GM04503 (cell line): ENCODE measurements around the gene C10orf105.
A peak's percentile ranks its signal among the peaks of the same experiment; 100 is the strongest.

Experiments
- DNase-seq: peaks from one replicate; pipeline ENCODE4 v3.0.0-alpha.2; 2012; ENCODE audit warnings: low read depth

C10orf105 gene

GRCh38 chr10:71719464-71720201, at the start of gene C10orf105:
TSS of gene C10orf105 (minus strand) at chr10:71719778. CDS start at chr10:71716337, 3,441 bp downstream.
- no peak for DNase-seq

DNA sequence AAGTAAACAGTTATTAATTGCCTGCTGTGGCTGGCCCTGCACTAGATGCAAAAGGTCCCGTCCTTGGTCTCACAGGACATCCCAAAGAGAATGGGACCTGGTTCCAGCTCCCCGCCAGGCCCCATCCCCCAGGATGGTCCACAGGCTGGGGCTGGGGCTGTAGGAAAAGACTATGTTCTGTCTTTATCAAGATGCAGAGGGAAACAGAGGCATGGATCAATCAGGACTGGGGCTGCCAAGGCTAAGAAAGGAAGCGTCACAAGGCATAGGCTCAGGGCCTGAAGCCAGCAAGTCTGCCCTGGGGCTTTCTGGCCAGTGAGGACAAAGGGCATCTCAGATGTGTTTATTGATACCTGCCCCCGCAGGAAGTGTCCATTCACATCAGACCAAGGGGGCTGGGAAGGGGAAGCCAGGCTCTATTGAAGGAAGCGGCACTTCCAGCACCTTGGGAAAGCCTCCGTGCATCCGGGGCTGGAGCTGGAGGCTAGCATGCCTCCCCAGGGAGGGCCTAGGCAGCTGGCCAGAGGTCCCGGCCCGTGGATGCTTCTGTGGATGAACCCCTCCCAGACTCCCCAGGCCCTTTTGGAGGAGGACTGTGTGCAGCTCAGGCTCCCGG, 48.0 kb upstream of the C10orf105 start:
- no peak for DNase-seq

DNA sequence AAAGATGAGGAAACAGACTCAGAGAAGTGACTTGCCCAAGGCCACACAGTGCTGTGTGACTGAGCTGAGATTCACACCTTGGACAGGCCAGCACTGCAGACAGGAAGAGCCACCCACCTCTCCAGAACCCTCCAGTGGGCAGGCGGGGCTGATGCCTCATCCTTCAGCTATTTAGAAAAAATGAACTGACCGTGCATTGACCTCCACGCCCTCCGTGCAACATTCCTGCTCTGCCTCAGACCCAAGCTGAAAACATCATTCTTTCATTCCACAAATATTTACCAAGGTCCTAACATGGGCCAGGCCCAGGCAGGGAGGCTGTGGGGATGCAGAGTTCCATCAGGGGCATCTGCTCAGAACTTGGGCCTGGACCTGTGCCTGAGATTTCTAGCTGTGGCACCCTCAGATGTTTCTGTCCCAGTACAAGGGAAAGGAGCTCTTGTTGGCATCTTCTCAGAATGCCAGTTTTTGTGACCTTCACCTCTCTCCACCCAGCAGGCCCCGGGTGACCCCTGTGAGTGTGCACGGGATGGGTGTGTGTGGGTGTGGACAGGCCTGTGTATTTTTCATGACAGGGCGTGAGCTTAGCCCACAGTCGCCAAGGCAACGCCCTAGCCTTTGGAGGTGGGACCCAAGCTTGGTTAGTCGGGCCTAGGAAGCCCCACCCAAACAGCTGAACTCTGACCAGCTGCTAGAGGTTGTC, 47.3 kb upstream of the C10orf105 start:
- DNase-seq: peak; percentile 98

DNA sequence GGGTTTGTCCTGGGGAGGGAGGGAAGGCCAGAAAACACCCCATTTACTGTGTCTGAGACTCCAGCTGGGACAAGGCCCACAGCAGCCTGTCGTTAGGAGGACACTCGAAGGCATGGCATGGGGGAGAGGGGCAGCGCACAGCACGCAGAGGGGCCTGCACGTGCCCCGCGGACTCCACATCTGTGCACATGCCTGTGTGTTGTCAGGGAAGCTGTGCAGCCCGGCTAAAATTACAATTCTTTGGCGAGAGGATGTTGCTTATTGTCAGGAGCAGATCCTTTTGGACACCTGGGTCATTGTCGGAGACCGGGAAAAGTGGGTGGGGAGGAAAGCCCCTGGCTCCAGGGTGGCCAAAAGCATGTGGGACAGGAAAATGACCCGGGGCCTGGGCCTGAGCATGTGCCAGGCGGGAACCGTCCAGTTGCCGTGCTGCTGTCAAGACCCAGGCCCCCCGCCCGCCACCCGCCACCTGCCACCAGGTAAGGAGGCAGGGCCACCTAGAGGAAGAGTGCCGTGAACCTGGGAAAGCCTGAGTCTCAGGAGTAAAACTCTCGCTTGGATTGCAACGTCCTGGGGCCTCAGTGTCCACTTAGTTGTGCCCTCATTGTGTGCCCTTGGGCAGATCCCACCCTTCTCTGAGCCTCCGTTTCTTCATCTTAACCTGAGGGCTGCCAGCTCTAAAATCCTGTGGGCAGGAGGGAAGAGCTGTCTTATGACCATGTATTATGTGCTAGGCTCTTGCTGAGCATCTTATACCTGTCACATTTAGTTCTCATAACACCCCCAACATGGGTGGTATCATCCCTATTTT, 46.5 kb upstream of the C10orf105 start:
- no peak for DNase-seq

GRCh38 chr10:71765176-71765904, 45.8 kb upstream of the C10orf105 start:
- DNase-seq: no peak

DNA sequence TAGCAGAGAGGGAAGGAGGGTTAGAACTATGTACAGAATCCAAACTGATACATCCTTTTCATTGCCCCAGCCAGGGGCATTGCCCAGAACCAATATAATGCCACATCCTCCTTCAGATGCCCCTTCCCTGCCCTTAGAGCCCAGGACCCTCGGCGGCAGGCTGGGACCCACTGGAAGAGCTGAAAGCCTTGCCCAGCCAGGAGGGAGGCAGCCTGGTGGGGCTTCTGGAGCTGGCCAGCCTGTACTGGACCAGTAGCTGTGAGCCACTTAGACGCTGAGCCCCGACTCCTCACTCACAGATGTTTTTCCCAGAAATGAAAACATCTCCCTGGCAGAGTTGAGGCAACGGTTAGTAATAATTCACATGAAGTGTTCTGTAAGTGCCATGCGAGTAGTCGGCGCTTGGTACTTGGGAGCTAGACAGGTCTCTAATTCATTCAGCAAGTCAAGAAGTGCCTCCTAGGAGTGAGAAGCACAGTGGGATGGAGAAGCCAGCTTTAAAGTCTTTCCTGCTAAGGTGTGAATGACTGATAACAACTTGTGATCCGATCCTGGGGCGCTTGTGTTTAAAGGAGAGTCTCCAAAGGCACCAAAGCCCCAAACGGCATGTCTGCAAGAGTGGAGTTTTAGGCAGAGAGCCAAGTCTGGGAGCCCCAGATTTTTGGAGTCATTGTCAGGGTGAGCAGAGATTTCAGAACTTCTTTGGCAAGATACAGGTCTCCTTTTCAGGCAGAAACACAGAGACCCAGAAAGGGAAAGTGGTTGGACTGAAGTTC, 44.0 kb upstream of the C10orf105 start:
- DNase-seq: peak; percentile 58

DNA sequence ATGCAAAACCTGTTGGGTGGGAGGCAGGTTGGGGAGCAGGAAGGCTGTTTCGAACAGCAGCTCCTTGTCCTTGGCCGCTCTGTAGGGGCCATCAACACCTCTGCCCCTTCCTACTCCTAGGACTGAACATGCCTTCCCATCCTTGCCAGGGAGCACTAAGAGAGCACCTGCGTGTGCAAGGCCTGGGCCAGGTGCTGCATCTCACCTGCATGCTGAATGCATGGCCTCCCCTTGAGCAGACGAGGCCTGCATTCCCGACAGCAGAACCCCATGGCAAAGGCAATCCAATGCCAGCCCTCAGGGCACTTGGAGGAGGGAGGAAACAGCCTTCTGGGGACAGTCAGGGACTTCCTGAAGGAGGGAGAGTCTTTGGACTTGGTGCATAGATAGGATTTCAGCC, 42.7 kb upstream of the C10orf105 start:
- no peak for DNase-seq

DNA sequence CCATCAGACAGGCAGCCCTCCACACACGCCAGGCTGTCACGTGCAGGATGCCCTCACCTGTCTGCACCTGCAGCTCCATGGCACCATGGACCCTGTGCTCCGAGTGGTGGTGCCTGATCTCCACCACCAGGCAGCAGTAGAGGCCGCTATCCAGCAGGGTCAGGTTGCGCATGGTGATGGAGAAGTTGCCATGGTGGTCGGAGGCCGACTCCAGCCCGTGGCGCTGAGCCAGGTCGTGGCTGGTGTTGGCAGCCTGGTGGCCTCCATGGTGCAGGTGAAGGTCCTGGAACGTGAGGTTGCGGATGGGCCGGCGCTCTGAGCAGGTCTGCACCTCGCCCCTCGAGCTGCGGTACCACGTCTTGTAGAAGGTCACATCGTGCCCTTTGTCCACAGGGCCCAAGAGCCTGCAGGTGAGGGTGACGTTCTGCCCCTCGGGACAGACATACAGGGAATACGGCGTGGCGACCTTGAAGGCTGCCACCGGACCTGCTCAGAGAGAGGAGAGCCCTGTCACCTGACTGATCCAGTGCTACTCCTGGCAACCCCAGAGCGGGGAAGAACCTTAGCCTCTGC, 42.0 kb upstream of the C10orf105 start:
- DNase-seq: no peak

DNA sequence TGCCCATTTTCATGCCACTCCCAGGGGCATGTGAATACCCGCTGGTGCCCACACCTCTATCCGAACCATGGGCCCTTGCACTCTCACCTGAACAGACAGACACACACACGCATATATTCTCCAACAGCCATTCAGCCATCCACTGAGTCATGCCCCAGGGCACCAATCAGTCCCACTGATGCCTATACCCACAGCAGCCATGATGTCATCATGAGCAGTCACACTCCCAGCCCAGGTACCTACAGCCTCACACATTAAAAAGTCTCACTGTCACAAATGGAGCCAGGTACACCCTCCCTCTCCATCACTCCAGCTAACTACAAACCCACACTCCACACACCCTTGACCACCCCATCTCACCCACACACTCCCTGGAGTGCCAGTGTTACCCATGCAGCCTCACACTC, 41.5 kb upstream of the C10orf105 start:
- no peak for DNase-seq

- DNase-seq: no peak
Observed at GRCh38 chr10:71757399-71757922, 37.9 kb upstream of the C10orf105 start.

- DNase-seq: peak; percentile 57
Observed at GRCh38 chr10:71756311-71757191, 37.0 kb upstream of the C10orf105 start.

- no peak for DNase-seq
Observed at GRCh38 chr10:71755179-71755879, 35.8 kb upstream of the C10orf105 start.

DNA sequence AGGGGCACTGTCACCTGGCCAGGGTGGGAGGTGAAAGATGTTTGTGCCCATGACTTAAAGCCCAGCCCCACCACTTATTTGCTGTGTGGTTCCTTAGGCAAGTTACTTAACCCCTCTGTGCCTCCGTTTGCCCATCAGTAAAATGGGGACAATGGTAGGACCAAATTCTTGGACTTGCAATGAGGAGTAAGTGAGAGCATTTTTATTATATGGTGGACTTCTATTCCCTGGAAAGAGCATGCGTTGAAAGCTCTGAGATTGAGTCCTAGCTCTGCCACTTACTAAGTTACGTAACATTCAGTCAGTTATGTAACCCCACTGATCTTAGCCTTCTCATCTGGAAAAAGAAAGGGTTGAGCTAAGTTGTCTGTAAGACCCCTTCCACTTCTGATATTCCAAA, 35.0 kb upstream of the C10orf105 start:
- no peak for DNase-seq

DNA sequence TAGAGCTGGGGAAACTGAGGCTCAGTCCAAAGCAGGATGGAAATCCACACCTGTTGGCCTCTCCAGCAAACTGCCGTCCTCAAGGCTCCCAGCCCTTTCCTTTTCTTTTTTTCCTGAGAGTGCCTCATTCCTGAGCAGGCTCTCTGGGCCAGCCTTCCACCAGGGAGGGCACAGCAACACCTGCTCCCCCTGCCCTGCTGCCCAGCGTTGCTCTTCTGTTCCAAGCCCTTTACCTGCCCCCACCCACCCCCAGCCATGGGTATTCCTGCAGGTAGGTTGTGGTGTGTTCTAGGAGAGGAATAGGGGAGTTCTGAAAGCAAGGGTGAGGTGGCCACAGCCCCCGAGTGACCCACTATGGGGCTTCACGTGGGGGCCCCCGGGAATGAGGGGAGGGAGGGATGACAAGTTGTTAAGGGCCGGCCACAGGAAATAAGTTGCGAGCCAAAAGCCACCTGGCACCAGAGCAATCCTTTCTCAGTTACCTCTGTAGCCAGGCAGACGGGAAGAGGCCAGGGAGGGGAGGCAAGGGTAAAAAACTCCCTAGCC, 34.5 kb upstream of the C10orf105 start:
- DNase-seq: no peak

DNA sequence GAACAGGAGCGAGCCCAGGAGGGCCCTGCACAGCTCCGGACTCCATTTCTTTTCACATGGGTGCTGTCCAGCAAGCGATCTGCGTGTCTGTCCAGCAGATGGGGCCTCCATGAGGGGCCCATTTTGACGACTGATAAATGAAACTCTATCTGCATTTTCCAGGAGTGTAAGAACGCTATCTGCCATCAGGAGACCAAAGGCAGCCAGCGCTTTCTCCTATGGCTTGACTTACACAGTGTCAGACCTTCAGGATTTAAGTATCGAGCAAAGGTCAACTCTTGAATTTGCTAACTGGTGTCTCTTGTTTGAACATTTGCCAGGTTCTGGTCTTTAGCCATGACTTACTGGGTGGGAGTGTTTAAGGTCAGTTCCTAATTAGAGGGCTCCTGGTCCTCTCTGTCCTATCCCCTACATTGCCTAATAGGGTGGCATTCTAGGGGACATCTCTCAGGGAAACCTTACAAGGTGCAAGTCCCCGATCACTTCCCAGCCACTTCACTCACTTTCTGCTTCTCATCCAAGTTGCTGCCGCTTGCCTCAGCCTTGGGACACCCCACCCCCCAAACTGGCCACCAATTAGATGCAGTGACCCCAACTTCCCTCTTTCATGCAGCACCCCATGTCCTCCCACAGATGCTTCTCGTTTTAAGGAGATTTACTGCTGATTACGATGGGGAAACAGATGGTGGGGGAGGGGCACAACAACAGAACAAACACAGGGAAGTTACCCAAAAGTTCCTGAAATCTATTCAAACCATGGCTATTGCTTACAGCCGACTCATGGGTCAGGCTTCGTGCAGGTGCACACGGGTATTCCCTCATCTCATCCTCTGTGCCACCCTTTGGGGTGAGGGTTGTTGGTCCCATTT, 33.7 kb upstream of the C10orf105 start:
- no peak for DNase-seq

- no peak for DNase-seq
Observed at GRCh38 chr10:71752391-71753090, 33.0 kb upstream of the C10orf105 start.
